ENCODE data around the gene PGBD2. TPM values are rescaled to one million over a fixed set of nuclear protein-coding genes. Genes with fewer than 3 reads are reported as not detected.
"Not testable (repeated sequence)": the region's sequence is repeated elsewhere in the genome, so short reads cannot be mapped to it uniquely, and the experiment has no call there.

The PGBD2 gene
- total RNA-seq, 2 experiments from 2014 or later, result 6.3 to 7.7 TPM

GRCh38 chr1:248924696-248925532 is 18.9 kb downstream of the PGBD2 start:
- CTCF ChIA-PET, result interaction anchor here (1.0 to 2.8 kb wide), 3 partner anchors 22 to 99 kb away, joined by 3 to 8 read pairs (median 6); partner anchors contain the start of genes SH3BP5L and ZNF692
- Mint-ChIP-seq H3K27ac (peak overlapping the region; percentile 85), H3K4me3 (peak overlapping the region; percentile 50), H3K9me3 (ENCODE audit: low read depth) (no peaks in the 10 kb centered on the region), H3K27me3 (peaks cover 11% of the 10 kb centered on the region), H3K4me1 (peaks cover 55% of the 10 kb centered on the region), H3K36me3 (peaks cover 21% of the 10 kb centered on the region)
- ATAC-seq (peak; percentile 95), DNase-seq (peak; percentile 88)

GRCh38 chr1:248925859-248926258 is 19.8 kb downstream of the PGBD2 start:
- Mint-ChIP-seq H3K36me3 (peaks cover 15% of the 10 kb centered on the region), H3K27ac (peak overlapping the region; percentile 85), H3K4me1 (peaks cover 60% of the 10 kb centered on the region), H3K27me3 (peaks cover 11% of the 10 kb centered on the region)
- not testable (repeated sequence) for H3K4me3 Mint-ChIP-seq; H3K9me3 Mint-ChIP-seq (ENCODE audit: low read depth); DNase-seq; ATAC-seq
- CTCF ChIA-PET, result interaction anchor here (1.4 to 2.8 kb wide), 3 partner anchors 54 to 100 kb away, joined by 4 to 8 read pairs (median 6); partner anchors contain the start of genes SH3BP5L and ZNF692

GRCh38 chr1:248926401-248927182 is 20.6 kb downstream of the PGBD2 start:
- DNase-seq (peak; percentile 65), ATAC-seq (no peak)
- Mint-ChIP-seq H3K4me1 (peaks cover 60% of the 10 kb centered on the region), H3K4me3 (no peak overlapping the region), H3K27ac (peak overlapping the region; percentile 66), H3K9me3 (ENCODE audit: low read depth) (no peaks in the 10 kb centered on the region), H3K27me3 (peaks cover 11% of the 10 kb centered on the region), H3K36me3 (peaks cover 8% of the 10 kb centered on the region)
- CTCF ChIA-PET, result interaction anchor here (1.4 to 2.8 kb wide), 3 partner anchors 54 to 101 kb away, joined by 4 to 8 read pairs (median 6); partner anchors contain the start of genes SH3BP5L and ZNF692

GRCh38 chr1:248927283-248927682 is 21.2 kb downstream of the PGBD2 start:
- not testable (repeated sequence) for H3K36me3 Mint-ChIP-seq, DNase-seq
- CTCF ChIA-PET, result interaction anchor here (2.1 kb wide), 1 partner anchor 69 kb away, joined by 6 read pairs; the partner anchor contains the start of gene ZNF692

GRCh38 chr1:248928122-248928521 is 22.1 kb downstream of the PGBD2 start:
- CTCF ChIA-PET; H3K9me3 Mint-ChIP-seq (ENCODE audit: low read depth); H3K36me3 Mint-ChIP-seq; DNase-seq; H3K27ac Mint-ChIP-seq; H3K4me3 Mint-ChIP-seq; ATAC-seq: not testable (repeated sequence)
- Mint-ChIP-seq H3K4me1 (peaks cover 60% of the 10 kb centered on the region), H3K27me3 (peaks cover 11% of the 10 kb centered on the region)

More at GRCh38 chr1:248927283-248927682, 21.2 kb downstream of the PGBD2 start:
- ATAC-seq; H3K9me3 Mint-ChIP-seq (ENCODE audit: low read depth); H3K4me3 Mint-ChIP-seq: not testable (repeated sequence)
- peak overlapping the region; percentile 66 for H3K27ac Mint-ChIP-seq
- H3K27me3 Mint-ChIP-seq, result peaks cover 11% of the 10 kb centered on the region
- H3K4me1 Mint-ChIP-seq, result peaks cover 60% of the 10 kb centered on the region

GRCh38 chr1:248930037-248930436 is 24.0 kb downstream of the PGBD2 start:
- Mint-ChIP-seq H3K4me1 (peaks cover 42% of the 10 kb centered on the region), H3K27me3 (peaks cover 11% of the 10 kb centered on the region)
- H3K36me3 Mint-ChIP-seq; H3K4me3 Mint-ChIP-seq; H3K9me3 Mint-ChIP-seq (ENCODE audit: low read depth); ATAC-seq; DNase-seq; H3K27ac Mint-ChIP-seq; CTCF ChIA-PET: not testable (repeated sequence)

GRCh38 chr1:248938173-248938809 is 32.3 kb downstream of the PGBD2 start:
- H3K4me3 Mint-ChIP-seq; H3K36me3 Mint-ChIP-seq; CTCF ChIA-PET; H3K27ac Mint-ChIP-seq; DNase-seq; H3K27me3 Mint-ChIP-seq; H3K9me3 Mint-ChIP-seq (ENCODE audit: low read depth); ATAC-seq; H3K4me1 Mint-ChIP-seq: not testable (repeated sequence)

GRCh38 chr1:248944134-248944999 is 38.3 kb downstream of the PGBD2 start:
- H3K27me3 Mint-ChIP-seq; H3K36me3 Mint-ChIP-seq; H3K4me1 Mint-ChIP-seq; DNase-seq; CTCF ChIA-PET; H3K4me3 Mint-ChIP-seq; H3K27ac Mint-ChIP-seq; H3K9me3 Mint-ChIP-seq (ENCODE audit: low read depth): not testable (repeated sequence)
- ATAC-seq, result peak; percentile 39

- DNase-seq; ATAC-seq; H3K36me3 Mint-ChIP-seq; H3K4me3 Mint-ChIP-seq; H3K27ac Mint-ChIP-seq; H3K4me1 Mint-ChIP-seq; H3K27me3 Mint-ChIP-seq; CTCF ChIA-PET; H3K9me3 Mint-ChIP-seq (ENCODE audit: low read depth): not testable (repeated sequence)
Observed at GRCh38 chr1:248945000-248945423, 39.0 kb downstream of the PGBD2 start.

- ATAC-seq; H3K27ac Mint-ChIP-seq; H3K36me3 Mint-ChIP-seq; H3K4me1 Mint-ChIP-seq; DNase-seq; CTCF ChIA-PET; H3K4me3 Mint-ChIP-seq; H3K9me3 Mint-ChIP-seq (ENCODE audit: low read depth); H3K27me3 Mint-ChIP-seq: not testable (repeated sequence)
Observed at GRCh38 chr1:248945453-248945852, 39.4 kb downstream of the PGBD2 start.

GRCh38 chr1:248945856-248946416 is 39.9 kb downstream of the PGBD2 start:
- H3K27ac Mint-ChIP-seq; H3K27me3 Mint-ChIP-seq; H3K4me3 Mint-ChIP-seq; H3K9me3 Mint-ChIP-seq (ENCODE audit: low read depth); CTCF ChIA-PET; DNase-seq; H3K4me1 Mint-ChIP-seq; H3K36me3 Mint-ChIP-seq: not testable (repeated sequence)
- ATAC-seq, result peak; percentile 16
